HG03064 (cell line): ENCODE results near the gene ATP5F1D.
A peak's percentile ranks its signal among the peaks of the same experiment; 100 is the strongest.

Source experiments
- ATAC-seq: cut with Tn5 transposase; IDR thresholded peaks from one replicate; pipeline ENCODE4 v1.9.1; 2021; ENCODE audit warnings: low read depth; ENCODE audit not compliant: unreplicated experiment

The ATP5F1D gene

DNA sequence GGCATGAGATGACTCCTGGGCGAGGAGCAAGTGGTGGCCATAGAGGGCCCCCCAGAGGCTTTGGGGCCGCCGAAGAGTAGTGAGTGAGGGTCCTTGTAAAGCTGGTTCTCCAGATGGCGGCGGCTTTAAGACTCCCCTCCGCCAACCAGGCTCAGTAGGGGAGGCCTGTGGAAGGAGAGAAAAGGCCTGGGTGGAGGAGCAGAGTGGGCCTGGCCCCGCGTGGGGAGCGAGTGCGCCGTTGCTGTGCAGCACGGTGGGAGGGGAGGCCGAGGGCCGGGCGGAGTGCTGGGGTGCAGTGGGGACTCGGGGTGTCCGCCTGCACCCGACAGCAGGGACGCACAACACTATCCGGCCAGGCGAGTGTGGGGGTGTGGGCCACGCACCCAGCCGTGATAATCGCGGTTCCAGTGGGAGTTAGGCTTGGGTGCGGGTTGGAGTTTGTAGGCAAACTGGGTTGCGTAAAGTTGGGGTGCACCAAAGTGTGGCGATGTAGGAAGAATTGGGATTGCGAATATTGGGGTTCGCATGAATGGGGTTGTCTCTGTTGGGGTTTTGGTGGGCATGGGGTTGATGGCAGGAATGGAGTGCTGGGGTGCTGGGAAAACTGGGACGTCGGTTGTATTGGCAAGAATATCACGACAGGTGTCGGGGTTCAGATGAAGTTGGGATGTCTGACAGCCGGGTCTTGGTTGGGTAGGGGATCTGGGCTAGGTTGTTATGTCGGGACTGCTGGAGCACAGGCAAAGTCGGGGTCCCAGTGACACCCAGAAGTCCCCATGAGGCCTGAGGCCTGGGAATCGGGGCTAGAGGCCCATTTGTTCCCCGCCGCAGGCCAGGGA is 26.9 kb downstream of the ATP5F1D start:
- ATAC-seq, result no peak

DNA sequence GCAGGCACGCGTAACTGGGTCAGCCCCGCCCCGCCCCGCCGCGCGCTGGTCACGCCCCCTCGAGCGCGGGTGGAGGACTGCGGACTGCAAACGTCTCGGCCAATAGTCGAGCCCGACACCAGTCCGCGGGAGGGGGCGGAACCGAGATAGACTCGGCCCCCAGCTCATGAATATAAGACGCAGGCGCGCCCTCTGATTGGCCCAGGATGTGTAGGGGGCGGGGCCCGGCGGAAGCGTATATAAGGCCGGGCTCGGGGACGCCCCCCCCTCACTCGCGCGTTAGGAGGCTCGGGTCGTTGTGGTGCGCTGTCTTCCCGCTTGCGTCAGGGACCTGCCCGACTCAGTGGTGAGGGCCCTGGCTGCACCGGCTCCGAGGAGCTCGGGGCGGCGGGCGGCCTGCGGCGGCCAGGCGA is 27.5 kb downstream of the ATP5F1D start, which contains the start of gene CIRBP:
Gene CIRBP, plus strand, starts transcription at position 268 of the 413 bp plus-strand sequence. CDS start 1,602 bp downstream, outside the sequence.
- no peak for ATAC-seq

- no peak for ATAC-seq
Measured at GRCh38 chr19:1269478-1270212, 28.1 kb downstream of the ATP5F1D start.

DNA sequence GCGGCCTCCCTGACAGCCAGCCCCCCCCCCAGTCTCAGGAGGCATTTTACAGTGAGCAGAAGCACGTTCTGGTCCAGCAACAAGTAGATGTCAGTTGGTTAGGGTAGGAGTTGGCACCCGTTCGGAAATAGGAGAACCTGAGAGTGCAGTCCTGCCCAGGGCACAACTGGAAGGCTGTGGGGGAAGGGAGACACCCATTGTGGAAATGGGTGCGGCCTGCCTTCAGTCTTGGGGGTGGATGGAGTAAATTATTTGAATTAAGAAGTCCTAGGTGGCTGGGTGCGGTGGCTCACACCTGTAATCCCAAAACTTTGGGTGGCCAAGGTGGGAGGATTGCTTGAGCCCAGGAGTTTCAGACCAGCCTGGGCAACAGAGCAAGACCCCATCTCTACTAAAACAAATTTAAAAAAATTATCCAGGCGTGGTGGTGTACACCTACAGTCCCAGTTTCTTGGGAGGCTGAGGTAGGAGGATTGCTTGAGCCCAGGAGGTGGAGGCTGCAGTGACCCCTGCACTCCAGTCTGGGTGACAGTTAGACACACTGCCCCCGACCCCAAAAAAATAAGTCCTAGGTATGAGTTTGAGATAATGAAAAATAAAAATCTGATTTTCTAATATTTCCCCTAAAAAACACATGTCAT is 28.8 kb downstream of the ATP5F1D start:
- no peak for ATAC-seq

DNA sequence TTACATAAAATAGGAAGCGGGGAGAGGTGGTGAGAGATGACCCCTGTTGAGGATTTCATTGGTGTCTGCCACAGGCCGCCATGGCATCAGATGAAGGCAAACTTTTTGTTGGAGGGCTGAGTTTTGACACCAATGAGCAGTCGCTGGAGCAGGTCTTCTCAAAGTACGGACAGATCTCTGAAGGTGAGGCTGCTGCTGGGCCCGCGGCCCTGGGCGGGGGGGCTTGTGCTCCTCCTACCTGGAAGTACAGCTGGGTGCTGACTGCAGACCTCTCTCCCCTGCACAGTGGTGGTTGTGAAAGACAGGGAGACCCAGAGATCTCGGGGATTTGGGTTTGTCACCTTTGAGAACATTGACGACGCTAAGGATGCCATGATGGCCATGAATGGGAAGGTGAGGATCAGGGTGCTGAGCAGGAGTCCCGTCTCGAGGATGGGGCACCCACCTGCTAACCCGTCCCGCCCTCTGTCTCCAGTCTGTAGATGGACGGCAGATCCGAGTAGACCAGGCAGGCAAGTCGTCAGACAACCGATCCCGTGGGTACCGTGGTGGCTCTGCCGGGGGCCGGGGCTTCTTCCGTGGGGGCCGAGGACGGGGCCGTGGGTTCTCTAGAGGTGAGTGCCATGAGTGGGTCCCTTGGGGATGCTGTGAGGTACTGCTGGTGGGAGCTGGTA is 29.4 kb downstream of the ATP5F1D start:
- ATAC-seq, result no peak

GRCh38 chr19:1271528-1272422 is 30.2 kb downstream of the ATP5F1D start:
- no peak for ATAC-seq

DNA sequence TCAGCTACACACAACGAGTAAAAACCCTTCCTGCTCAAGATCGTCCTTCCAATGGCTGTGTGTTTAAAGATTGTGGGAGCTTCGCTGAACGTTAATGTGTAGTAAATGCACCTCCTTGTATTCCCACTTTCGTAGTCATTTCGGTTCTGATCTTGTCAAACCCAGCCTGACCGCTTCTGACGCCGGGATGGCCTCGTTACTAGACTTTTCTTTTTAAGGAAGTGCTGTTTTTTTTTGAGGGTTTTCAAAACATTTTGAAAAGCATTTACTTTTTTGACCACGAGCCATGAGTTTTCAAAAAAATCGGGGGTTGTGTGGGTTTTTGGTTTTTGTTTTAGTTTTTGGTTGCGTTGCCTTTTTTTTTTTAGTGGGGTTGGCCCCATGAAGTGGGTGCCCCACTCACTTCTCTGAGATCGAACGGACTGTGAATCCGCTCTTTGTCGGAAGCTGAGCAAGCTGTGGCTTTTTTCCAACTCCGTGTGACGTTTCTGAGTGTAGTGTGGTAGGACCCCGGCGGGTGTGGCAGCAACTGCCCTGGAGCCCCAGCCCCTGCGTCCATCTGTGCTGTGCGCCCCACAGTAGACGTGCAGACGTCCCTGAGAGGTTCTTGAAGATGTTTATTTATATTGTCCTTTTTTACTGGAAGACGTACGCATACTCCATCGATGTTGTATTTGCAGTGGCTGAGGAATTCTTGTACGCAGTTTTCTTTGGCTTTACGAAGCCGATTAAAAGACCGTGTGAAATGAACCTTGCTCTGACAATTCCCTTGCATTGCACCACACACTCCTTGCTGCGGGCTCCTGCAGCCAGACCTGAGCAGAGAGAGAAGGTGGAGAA is 31.1 kb downstream of the ATP5F1D start:
- no peak for ATAC-seq

GRCh38 chr19:1273263-1274041 is 31.9 kb downstream of the ATP5F1D start:
- ATAC-seq, result no peak

DNA sequence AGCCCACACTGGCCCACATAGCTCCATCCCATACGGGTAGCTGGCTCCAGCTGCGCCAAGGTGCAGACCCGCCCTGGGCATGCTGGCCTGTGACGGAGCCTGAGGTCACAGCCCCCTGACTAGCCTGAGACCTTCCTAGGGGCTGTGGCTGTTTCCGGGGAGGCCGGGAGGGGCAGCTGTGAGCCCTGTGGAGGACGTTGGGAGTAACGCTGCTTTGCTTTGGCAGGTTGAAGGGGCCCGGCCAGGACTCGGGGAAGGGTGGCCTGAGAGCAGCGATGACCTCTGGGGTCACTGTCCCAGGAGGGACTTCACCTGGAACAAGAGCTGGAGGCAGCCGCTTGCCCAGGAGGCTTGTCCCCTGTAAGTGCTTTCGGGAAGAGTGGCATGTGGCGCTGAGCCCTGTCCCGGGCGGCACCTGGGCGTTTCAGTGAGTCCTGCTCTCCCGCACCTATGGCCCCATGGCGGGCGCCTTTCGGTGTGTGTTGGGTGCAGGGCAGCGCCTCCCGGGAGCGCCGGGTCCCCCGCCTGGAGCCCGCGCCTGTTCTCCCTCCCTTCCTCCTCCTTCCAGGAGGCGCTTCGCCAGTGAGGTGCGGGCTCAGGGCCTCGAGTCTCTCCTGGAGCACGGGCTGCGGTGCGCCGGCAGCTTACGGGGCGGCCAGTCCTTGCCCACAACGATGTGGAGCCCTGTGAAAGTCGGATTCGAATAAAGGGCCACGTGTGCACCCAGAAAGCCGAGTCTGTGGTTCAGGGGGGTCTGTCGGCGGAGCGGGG is 32.7 kb downstream of the ATP5F1D start:
- no peak for ATAC-seq

DNA sequence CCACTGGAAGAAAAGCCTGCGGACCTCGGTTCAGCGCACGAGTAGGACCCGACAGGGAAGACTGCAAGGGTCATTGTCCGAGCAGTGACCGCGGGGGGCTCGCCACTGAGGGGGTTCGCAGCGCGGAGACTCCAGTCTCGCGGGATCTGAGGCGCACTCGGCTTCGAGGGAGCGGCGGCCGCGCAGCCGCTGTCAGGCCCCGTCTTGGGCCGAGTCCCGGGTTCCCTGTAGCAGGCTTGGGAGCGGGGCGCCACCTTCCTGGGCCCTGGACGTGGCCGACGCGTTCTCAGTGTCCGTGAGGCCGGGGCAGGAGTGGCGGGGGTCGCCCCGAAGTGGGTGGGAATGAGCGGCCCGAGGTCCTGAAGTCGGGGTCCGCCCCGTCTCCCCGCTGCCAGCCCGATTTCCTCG is 33.3 kb downstream of the ATP5F1D start:
- ATAC-seq, result no peak

DNA sequence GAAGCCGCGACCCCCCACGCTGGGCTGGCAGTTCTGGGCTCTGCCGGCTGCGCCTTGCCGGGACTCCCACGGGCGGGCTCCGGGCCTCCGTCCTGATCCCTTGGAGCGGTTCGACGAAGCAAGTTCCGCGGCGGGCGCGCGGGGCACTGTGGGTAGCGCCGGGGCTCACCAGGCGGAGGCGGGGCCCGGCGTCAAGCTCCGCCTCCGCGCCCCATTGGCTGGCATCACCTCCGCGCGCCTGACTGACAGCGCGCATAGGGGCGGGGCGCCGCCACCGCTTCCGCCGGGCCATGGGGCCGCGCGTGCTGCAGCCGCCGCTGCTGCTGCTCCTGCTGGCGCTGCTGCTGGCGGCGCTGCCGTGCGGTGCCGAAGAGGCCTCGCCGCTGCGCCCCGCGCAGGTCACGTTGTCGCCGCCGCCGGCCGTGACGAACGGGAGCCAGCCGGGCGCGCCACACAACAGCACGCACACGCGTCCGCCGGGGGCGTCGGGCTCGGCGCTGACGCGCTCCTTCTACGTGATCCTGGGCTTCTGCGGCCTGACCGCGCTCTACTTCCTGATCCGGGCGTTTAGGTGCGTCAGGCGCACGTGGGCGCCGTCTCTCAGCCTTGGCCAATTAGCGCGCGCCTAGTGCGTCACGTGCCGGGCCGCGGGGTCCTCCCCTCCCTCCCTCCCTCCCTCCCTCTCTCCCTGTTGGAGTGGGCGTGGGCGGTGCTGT is 33.9 kb downstream of the ATP5F1D start, which contains the start of gene FAM174C:
Gene FAM174C, plus strand, starts transcription at position 271 of the 716 bp plus-strand sequence. Its CDS starts 20 bp downstream, at position 291.
- peak; percentile 60 for ATAC-seq

DNA sequence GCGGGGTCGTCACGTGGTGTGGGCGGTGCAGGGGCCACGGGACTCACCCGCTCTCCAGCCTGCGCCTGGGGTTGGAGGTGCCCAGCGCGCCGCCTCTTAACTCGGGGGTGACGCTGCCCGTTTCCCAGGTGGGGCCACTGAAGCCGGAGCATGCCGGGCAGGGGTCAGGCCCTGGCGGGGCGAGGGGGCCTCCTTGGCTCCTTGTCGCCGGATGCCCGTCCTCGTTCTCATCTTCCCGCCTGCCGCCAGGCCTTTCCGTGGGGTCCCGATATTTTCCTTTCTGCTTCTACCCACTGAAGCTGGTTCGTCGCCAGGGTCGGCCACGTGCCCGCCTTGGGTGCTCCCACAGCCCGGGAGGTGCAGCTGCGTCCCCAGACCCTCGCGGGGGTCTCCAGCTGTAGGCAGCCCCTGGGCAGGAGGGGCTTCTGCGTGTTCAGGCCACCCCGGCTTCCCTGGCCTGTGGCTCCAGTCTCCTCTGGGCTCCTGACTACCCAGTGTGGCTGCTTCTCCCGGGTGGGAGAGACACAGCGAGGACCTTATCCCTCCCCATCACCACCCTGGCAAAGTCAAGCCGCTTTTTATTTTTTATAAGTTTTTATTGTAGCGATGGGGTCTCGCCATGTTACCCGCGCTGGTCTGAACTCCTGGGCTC is 34.6 kb downstream of the ATP5F1D start:
- no peak for ATAC-seq

DNA sequence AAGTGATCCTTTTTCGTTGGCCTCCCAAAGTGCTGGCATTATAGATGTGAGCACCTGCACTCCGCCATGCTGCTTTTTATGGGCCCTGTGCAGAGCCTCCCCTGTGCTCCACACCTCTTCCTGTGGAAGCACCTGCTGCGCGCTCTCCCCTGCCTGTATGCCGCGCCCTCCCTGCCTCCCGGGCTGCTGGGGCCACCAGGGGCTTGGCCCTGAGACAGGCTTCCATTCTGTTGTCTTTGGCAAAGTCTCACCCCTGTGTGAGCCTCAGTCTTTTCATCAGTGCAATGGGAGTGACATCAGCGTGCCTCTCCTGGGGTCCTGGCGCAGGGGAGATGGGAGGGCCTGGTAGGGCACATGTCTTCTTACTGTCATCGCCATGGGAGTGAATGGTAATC is 35.1 kb downstream of the ATP5F1D start:
- no peak for ATAC-seq

- no peak for ATAC-seq
Measured at GRCh38 chr19:1277061-1277460, 35.5 kb downstream of the ATP5F1D start.

DNA sequence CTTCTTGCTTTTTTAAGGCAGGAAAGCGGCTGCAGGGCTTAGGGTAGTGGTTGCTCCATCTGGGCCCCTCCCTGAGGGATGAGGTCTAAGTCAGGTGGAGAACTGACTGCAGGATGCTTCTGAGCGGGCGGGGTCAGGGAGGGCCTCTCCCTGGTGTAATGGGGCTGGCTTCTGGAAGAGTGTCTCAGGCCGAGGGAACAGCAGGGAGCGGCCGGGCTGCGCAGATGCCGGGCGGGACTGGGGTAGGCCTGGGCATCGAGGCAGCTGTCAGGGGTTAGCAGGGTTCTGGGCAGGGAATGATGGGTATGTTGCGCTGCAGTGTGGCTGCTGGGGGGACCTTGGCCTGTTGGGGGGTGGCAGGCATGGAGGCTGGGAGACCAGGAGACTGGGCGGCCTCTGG is 36.5 kb downstream of the ATP5F1D start:
- ATAC-seq, result no peak
